ENCODE measurements around the gene CEACAM8. TPM values are rescaled to one million over a fixed set of nuclear protein-coding genes. Genes with fewer than 3 reads are reported as not detected.
"Not testable (repeated sequence)": the region's sequence is repeated elsewhere in the genome, so short reads cannot be mapped to it uniquely, and the experiment has no call there.

The CEACAM8 gene
- total RNA-seq, 1 experiment from 2014 or later = not detected

DNA sequence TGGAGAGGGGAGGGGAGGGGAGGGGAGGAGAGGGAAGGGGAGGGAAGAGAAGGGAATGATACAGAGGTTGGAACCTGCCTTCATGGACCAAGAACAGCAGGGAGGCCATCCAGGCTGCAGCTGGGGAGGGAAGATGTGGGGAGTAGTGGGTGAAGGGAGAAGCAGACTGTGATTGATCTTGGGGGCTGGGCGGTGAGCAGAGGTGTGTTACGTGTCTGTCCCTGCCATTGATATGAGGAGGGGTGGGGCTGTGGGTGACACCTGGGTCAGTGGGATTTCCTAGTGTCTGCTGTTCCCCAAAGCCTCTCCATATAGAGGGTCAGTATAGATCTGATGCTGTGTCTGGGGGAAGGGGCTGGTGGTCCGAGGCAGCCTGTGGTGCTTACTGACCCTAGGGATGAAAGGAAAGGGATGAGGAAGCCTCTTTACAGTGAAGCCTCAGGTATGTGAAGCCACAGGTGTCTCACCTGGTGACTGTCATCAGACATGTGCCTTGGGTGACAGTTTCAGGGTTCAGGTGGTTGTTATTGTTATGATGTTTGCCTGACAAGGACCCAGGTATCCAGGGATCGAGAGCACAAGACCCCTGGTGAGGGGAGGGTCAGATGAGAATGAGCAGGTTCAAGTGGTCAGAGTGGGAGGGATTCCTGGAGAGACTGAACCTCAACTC is 47.8 kb downstream of the CEACAM8 start:
- DNase-seq (ENCODE audit: low read depth) = no peak

- no peak for DNase-seq (ENCODE audit: low read depth)
Measured at GRCh38 chr19:42544146-42544545, 50.6 kb downstream of the CEACAM8 start.

DNA sequence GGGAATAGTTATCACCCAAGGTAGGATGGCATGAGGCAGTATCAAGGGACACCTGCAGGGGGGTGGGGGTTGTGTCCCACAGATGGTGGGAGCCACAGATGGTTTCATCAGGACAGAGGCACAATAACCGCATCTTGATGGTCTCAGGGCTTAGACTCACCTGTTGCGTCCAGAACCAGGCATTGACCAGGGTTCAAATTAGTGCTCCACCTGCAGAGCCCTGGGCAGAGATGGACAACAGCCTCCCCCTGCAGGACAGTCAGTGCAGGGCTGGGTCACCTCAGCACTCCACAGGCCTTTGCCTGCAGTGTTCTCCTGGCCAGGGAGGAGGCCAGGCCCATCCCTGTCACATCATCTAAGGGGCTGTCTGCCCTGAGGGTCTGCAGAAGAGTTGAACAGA is 51.9 kb downstream of the CEACAM8 start:
- no peak for DNase-seq (ENCODE audit: low read depth)

DNA sequence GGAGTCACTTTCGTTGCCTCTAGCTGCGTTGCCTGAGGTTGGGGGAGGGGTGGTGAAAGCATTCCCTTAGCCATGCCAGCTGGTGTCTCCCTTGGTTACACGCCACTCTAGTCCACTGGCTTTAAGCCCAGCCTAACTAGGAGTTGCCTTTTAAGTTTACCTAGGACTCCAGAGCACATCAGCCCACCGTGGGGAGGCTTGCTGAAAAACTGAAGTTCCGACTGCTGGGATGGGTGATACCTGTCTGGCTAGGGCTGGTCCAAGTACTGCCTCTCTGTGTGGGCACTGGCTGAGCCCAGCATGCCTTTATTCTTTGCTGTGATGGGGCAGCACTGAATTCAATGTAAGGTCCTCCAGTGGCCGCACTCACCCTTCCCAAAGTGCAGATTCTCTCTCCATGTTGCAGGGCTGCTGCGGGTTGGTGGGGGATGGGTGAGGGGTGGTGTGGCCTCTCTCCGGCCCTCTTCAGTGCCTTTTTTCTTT is 54.6 kb downstream of the CEACAM8 start:
- no peak for DNase-seq (ENCODE audit: low read depth)

DNA sequence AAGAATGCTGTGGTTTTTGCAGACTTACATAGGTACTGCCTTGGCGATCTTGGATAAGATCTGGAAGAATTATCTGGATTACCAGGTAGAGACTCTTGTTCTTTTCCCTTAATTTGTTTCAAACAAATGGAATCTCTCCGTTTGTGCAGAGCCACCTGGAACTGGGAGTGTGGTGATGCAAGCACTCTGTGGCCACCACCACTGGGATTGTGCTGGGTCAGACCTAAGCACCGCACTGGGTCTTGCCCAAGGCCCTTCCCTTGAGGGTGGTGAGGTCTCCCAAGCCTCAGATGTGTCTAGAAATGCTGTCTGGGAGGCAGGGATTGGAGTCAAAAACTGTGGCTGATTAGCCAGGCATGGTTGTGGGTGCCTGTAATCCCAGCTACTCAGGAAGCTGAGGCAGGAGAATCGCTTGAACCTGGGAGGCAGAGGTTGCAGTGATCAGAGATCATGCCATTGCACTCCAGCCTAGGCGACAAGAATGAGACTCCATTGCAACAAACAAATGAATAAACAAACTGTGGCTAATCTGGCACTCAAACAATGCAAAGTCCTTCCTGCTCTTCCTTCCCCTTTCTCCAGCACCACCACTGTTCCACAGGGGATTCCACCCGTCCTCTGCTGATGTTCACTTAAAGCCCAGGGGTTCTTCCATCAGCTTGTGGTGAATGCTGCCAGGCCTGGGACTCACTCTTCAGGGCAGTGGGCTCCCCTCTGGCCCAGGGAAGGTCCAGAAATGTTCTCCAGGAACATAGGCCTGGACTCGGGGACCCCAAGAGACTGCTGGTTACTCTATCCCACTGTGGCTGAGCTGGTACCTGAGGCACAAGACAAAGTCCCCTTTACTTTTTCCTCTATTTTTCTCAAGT is 55.6 kb downstream of the CEACAM8 start:
- no peak for DNase-seq (ENCODE audit: low read depth)

GRCh38 chr19:42535276-42535675 is 59.4 kb downstream of the CEACAM8 start:
- not testable (repeated sequence) for DNase-seq (ENCODE audit: low read depth)

DNA sequence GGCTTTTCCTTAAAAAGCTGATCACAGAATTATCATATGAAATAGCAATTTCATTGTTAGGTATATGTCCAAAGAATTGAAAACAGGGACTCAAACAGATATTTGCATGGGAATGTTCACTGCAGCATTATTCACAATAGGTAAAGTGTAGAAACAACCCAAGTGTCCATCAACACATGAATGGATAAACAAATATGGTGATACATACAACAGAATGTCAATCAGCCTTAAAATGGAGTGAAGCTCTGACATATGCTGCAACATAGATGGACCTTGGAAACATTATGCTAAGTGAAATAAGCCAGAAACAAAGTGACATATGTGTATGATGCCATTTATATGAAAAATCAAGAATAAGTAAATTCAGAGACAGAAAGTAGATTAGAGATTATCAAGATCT is 60.3 kb downstream of the CEACAM8 start:
- DNase-seq (ENCODE audit: low read depth) = no peak

GRCh38 chr19:42532891-42533290 is 61.8 kb downstream of the CEACAM8 start:
- DNase-seq (ENCODE audit: low read depth) = no peak

GRCh38 chr19:42531313-42531712 is 63.4 kb downstream of the CEACAM8 start:
- no peak for DNase-seq (ENCODE audit: low read depth)

Other genes starting within 250 kb of the CEACAM8 start
- not detected in 2 replicates for gene CNFN, start 204.6 kb downstream of the CEACAM8 start, total RNA-seq (2014; rRNA removed; shearing (Covaris generic))
- gene LIPE, start 167.5 kb downstream of the CEACAM8 start, total RNA-seq (2014; rRNA removed; shearing (Covaris generic)) = not detected in 2 replicates
- not detected in 2 replicates for gene CXCL17, start 152.0 kb downstream of the CEACAM8 start, total RNA-seq (2014; rRNA removed; shearing (Covaris generic))
- gene CEACAM1, start 66.4 kb downstream of the CEACAM8 start, total RNA-seq (2014; rRNA removed; shearing (Covaris generic)) = not detected in 2 replicates
- gene PSG3, start 145.6 kb upstream of the CEACAM8 start, total RNA-seq (2014; rRNA removed; shearing (Covaris generic)) = not detected in 2 replicates
- 0.10 TPM in 1 of 2 replicates, not detected in the other for gene PSG8, start 170.8 kb upstream of the CEACAM8 start, total RNA-seq (2014; rRNA removed; shearing (Covaris generic))

Data from HT1080 (cell line).